B cell (primary cell): Measurements from ENCODE around the gene BIK. TPM values are rescaled to one million over a fixed set of nuclear protein-coding genes. Genes with fewer than 3 reads are reported as not detected.

ENCODE experiments used
- ATAC-seq: fragments of 200-7000 bp; cut with Tn5 transposase; one replicate; pipeline ENCODE4 v1.10.0; 2021; ENCODE audit warnings: low read depth, mild to moderate bottlenecking, moderate number of reproducible peaks, moderate library complexity
- CTCF ChIA-PET: fragments of 350-600 bp; sonication (Branson Sonifier 250); formaldehyde crosslinking; loops from one replicate; lab custom pipeline; 2021; ENCODE audit warnings: antibody characterized with exemption, inconsistent platforms; lab: Charles Lee
- POLR2A ChIA-PET: fragments of 350-600 bp; sonication (Branson Sonifier 250); formaldehyde crosslinking; loops from one replicate; lab custom pipeline; 2021; ENCODE audit warnings: antibody characterized with exemption; lab: Charles Lee
- DNase-seq: peaks from one replicate; pipeline ENCODE4 v3.0.0; 2013
- H2AFZ ChIP-seq: 2 replicates; pipeline ENCODE4 v1.6.1; 2012; ENCODE audit warnings: mild to moderate bottlenecking, low read depth, low read length; ENCODE audit not compliant: insufficient read depth, poor library complexity, severe bottlenecking
- H3K27ac ChIP-seq, 2 donors: 1 replicate in 1 of 2; 2 replicates in 1 of 2; pipeline ENCODE4 v1.5.1; 2012 to 2013; ENCODE audit warnings: low read length in 2 of 2, mild to moderate bottlenecking in 2 of 2, moderate library complexity in 1 of 2
- H3K27me3 ChIP-seq, 4 experiments: fragments of 200-600 bp in 1 of 4; sonication (generic) in 1 of 4; replicated peaks in 1 of 4; 1 replicate in 2 of 4; 2 replicates in 2 of 4; pipeline versions ENCODE4 v1.6.1 to v1.7.0; 2013 to 2016; ENCODE audit warnings: low read length in 3 of 4, mild to moderate bottlenecking in 2 of 4, mixed read lengths in 1 of 4, moderate library complexity in 1 of 4; ENCODE audit not compliant: insufficient read depth in 4 of 4, control insufficient read depth in 3 of 4; ENCODE audit errors: control extremely low read depth in 1 of 4
- H3K36me3 ChIP-seq, 2 experiments: replicated peaks in 1 of 2; 1 replicate in 1 of 2; 2 replicates in 1 of 2; pipeline versions ENCODE4 v1.6.1 to v1.7.1; 2013; ENCODE audit warnings: low read length in 1 of 2; ENCODE audit not compliant: insufficient read depth in 2 of 2, control insufficient read depth in 1 of 2; ENCODE audit errors: control extremely low read depth in 1 of 2, extremely low read depth in 1 of 2
- H3K4me1 ChIP-seq, 2 donors: fragments of 200-600 bp in 1 of 2; sonication (generic) in 1 of 2; 1 replicate in 1 of 2; 2 replicates in 1 of 2; pipeline versions ENCODE4 v1.5.1 to v1.6.1; 2013 to 2017; ENCODE audit warnings: low read length in 2 of 2; ENCODE audit not compliant: control insufficient read depth in 2 of 2, insufficient read depth in 2 of 2
- H3K4me2 ChIP-seq: replicated peaks from 2 replicates; pipeline ENCODE3; 2012; ENCODE audit warnings: mild to moderate bottlenecking, low read depth, low read length; ENCODE audit not compliant: poor library complexity, severe bottlenecking
- H3K4me3 ChIP-seq, 5 experiments: fragments of 200-600 bp in 1 of 5; sonication (generic) in 1 of 5; 1 replicate in 3 of 5; 2 replicates in 2 of 5; pipeline versions ENCODE4 v1.5.1 to v1.7.0; 2011 to 2016; ENCODE audit warnings: low read length in 4 of 5, mild to moderate bottlenecking in 4 of 5, low read depth in 2 of 5, control low read depth in 1 of 5, moderate library complexity in 1 of 5; ENCODE audit not compliant: insufficient read depth in 1 of 5; ENCODE audit errors: control extremely low read depth in 1 of 5, extremely low read depth in 1 of 5
- H3K79me2 ChIP-seq: fragments of 200-600 bp; sonication (generic); one replicate; pipeline ENCODE4 v1.6.0; 2016; ENCODE audit warnings: low read length; ENCODE audit not compliant: control insufficient read depth, insufficient read depth
- H3K9ac ChIP-seq: fragments of 200-600 bp; sonication (generic); 2 replicates; pipeline ENCODE4 v1.6.1; 2017; ENCODE audit warnings: mild to moderate bottlenecking, low read length, moderate library complexity
- H3K9me3 ChIP-seq, 3 donors: one replicate each; pipeline versions ENCODE4 v1.6.1 to v1.7.1; 2013; ENCODE audit warnings: low read length in 2 of 3; ENCODE audit not compliant: control insufficient read depth in 2 of 3, insufficient read depth in 1 of 3; ENCODE audit errors: control extremely low read depth in 1 of 3
- H4K20me1 ChIP-seq: 2 replicates; pipeline ENCODE4 v1.6.0; 2012; ENCODE audit warnings: mild to moderate bottlenecking, low read length; ENCODE audit not compliant: insufficient read depth, control insufficient read depth, poor library complexity, severe bottlenecking
- H3K27ac Mint-ChIP-seq: one replicate; pipeline ENCODE4 v1.8.0; 2021; ENCODE audit warnings: mixed read lengths
- H3K27me3 Mint-ChIP-seq: one replicate; pipeline ENCODE4 v1.8.0; 2021; ENCODE audit warnings: mixed read lengths
- H3K4me1 Mint-ChIP-seq: one replicate; pipeline ENCODE4 v1.8.0; 2021; ENCODE audit warnings: mixed read lengths
- H3K4me3 Mint-ChIP-seq: one replicate; pipeline ENCODE4 v1.8.0; 2021; ENCODE audit warnings: mixed read lengths
- H3K9me3 Mint-ChIP-seq: one replicate; pipeline ENCODE4 v1.8.0; 2022; ENCODE audit warnings: mixed read lengths; ENCODE audit not compliant: insufficient read depth
- CTCF ChIP-seq: fragments of 200-600 bp; IDR thresholded peaks from one replicate; pipeline ENCODE4 v1.8.0; 2022; ENCODE audit warnings: antibody characterized with exemption, mild to moderate bottlenecking
- EZH2 ChIP-seq: IDR thresholded peaks from 2 replicates; pipeline ENCODE4 v1.6.1; 2012; ENCODE audit warnings: borderline replicate concordance, low read depth, mild to moderate bottlenecking, moderate library complexity, low read length; ENCODE audit not compliant: insufficient read depth, poor library complexity, severe bottlenecking
- WGBS: methylation state at CpG from one replicate; pipeline ENCODE4 v1.1.5; 2013; ENCODE audit warnings: missing lambda C conversion rate; ENCODE audit not compliant: insufficient coverage; 5-methylcytosine and 5-hydroxymethylcytosine counted together
- intact Hi-C: fragments of 100-400 bp; cut with micrococcal nuclease; formaldehyde crosslinking; loops from one replicate; pipeline ENCODE4 v1.10.0; 2022
- polyA minus RNA-seq: library from RNA; depleted of rRNA, polyadenylated mRNA; stranded (reverse); fragments of >200 nt; gene quantifications from 2 replicates; pipeline ENCODE4 v1.2.3, GENCODE V29; 2012
- polyA plus RNA-seq: library from polyadenylated mRNA; depleted of rRNA; stranded (reverse); fragments of >200 nt; gene quantifications from 2 replicates; pipeline ENCODE4 v1.2.3, GENCODE V29; 2012
- total RNA-seq, 2 donors: library from RNA; stranded (reverse); fragments of 120-200 nt in 1 of 2; gene quantifications; 1 replicate in 1 of 2; 2 replicates in 1 of 2; pipeline versions ENCODE4 v1.2.3 to v1.2.4, GENCODE V29; 2013 to 2022

BIK gene
- 1.3 TPM in 2 replicates for total RNA-seq
- total RNA-seq (2013): 3.6 TPM
- polyA plus RNA-seq: 2.7 and 3.0 TPM in 2 replicates
- polyA minus RNA-seq: 2.7 and 3.6 TPM in 2 replicates

GRCh38 chr22:43110444-43110926, at the start of gene BIK:
Gene BIK, plus strand, starts transcription at chr22:43110750. Its CDS starts 13,273 bp downstream, at chr22:43124023.
- DNase-seq (peak; percentile 65), ATAC-seq (peak; percentile 61)
- Histone ChIP-seq H3K79me2 (peaks cover 9% of the 10 kb centered on the region), H3K4me2 (peak within 1 kb of the TSS; percentile 98), H3K9me3 (peaks cover 0 to 9% (median 0%) of the 10 kb centered on the region in 3 donors), H3K4me1 (peaks cover 32 to 41% of the 10 kb centered on the region in 2 donors), H3K9ac (peak within 1 kb of the TSS; percentile 71), H2AFZ (peak within 1 kb of the TSS; percentile 78), H3K27ac (no peak within 1 kb of the TSS), H4K20me1 (peaks cover 8% of the 10 kb centered on the region), H3K27me3 (peaks cover 0 to 71% (median 34%) of the 10 kb centered on the region in 4 experiments), H3K36me3 (no peaks in the 10 kb centered on the region), H3K4me3 (peak within 1 kb of the TSS; percentile 45 to 73 (median 57))
- peaks cover 36% of the 10 kb centered on the region for H3K27me3 Mint-ChIP-seq
- intact Hi-C loops: loop anchor here (2.0 kb wide), 2 partner anchors 22 to 26 kb away; partner anchors contain the start of gene TTLL1
- ChIA-PET CTCF (interaction anchor here (0.7 to 2.0 kb wide), 9 partner anchors 11 to 541 kb away, joined by 3 to 9 read pairs (median 4); no protein-coding TSS in a partner anchor), POLR2A (interaction anchor here (0.7 kb wide), 1 partner anchor 28 kb away, joined by 5 read pairs; no protein-coding TSS in a partner anchor)
- H3K4me3 Mint-ChIP-seq: peak within 1 kb of the TSS; percentile 87
- H3K4me1 Mint-ChIP-seq: peaks cover 25% of the 10 kb centered on the region
- peak; percentile 26 for TF ChIP-seq CTCF
- TF ChIP-seq EZH2: no peak
- no peaks in the 10 kb centered on the region for H3K9me3 Mint-ChIP-seq
- peak within 1 kb of the TSS; percentile 41 for H3K27ac Mint-ChIP-seq
- WGBS: under 1% methylated on average over 49 of the region's 49 CpGs

- ATAC-seq (no peak), DNase-seq (no peak)
- Histone ChIP-seq H3K79me2 (no peaks in the 10 kb centered on the region), H3K36me3 (peaks cover 0 to 2% of the 10 kb centered on the region in 2 experiments), H4K20me1 (no peaks in the 10 kb centered on the region), H3K9ac (no peak overlapping the region), H3K27ac (no peak overlapping the region), H2AFZ (no peak overlapping the region), H3K4me2 (no peak overlapping the region), H3K9me3 (no peaks in the 10 kb centered on the region), H3K4me3 (no peak overlapping the region), H3K27me3 (no peaks in the 10 kb centered on the region), H3K4me1 (no peaks in the 10 kb centered on the region)
- intact Hi-C loops: no loop called here
- 75% methylated on average over 5 of the region's 7 CpGs for WGBS
- ChIA-PET POLR2A (no interaction called here), CTCF (interaction anchor here (0.6 kb wide), 1 partner anchor 391 kb away, joined by 3 read pairs; no protein-coding TSS in a partner anchor)
- H3K27me3 Mint-ChIP-seq: no peaks in the 10 kb centered on the region
- no peak overlapping the region for H3K4me3 Mint-ChIP-seq
- no peaks in the 10 kb centered on the region for H3K4me1 Mint-ChIP-seq
- TF ChIP-seq EZH2 (no peak), CTCF (no peak)
- no peak overlapping the region for H3K27ac Mint-ChIP-seq
- H3K9me3 Mint-ChIP-seq: no peaks in the 10 kb centered on the region
These were observed 44.4 kb upstream of the BIK start for GRCh38 chr22:43066134-43066533.
